H9 (cell line): ENCODE measurements around the gene TAF1. TPM values are rescaled to one million over a fixed set of nuclear protein-coding genes. Genes with fewer than 3 reads are reported as not detected.

Experiments used
- DNase-seq: peaks from one replicate; pipeline ENCODE4 v3.0.0-alpha.2; 2017
- H2AFZ ChIP-seq: one replicate; pipeline ENCODE4 v1.6.1; 2013; ENCODE audit warnings: mild to moderate bottlenecking, low read length, control low read depth, moderate library complexity
- H2AK5ac ChIP-seq: 2 replicates; pipeline ENCODE4 v1.6.1; 2013; ENCODE audit warnings: low read length, control low read depth, mixed read lengths; ENCODE audit not compliant: insufficient read length
- H2BK120ac ChIP-seq: one replicate; pipeline ENCODE4 v1.6.1; 2013; ENCODE audit warnings: low read depth, mild to moderate bottlenecking, low read length, control low read depth, inconsistent platforms; ENCODE audit not compliant: poor library complexity, severe bottlenecking
- H2BK12ac ChIP-seq: 2 replicates; pipeline ENCODE4 v1.6.1; 2013; ENCODE audit warnings: low read length, control low read depth, mixed read lengths, low read depth; ENCODE audit not compliant: insufficient read length
- H2BK15ac ChIP-seq: 2 replicates; pipeline ENCODE4 v1.6.1; 2013; ENCODE audit warnings: low read depth, low read length, control low read depth
- H2BK20ac ChIP-seq: one replicate; pipeline ENCODE4 v1.6.1; 2013; ENCODE audit warnings: low read depth, mild to moderate bottlenecking, low read length, control low read depth, inconsistent platforms; ENCODE audit not compliant: poor library complexity, severe bottlenecking
- H2BK5ac ChIP-seq: 2 replicates; pipeline ENCODE4 v1.6.1; 2013; ENCODE audit warnings: low read length, control low read depth, mixed read lengths; ENCODE audit not compliant: insufficient read length
- H3K14ac ChIP-seq: 2 replicates; pipeline ENCODE4 v1.6.1; 2013; ENCODE audit warnings: low read length, control low read depth; ENCODE audit not compliant: insufficient read depth
- H3K18ac ChIP-seq: 2 replicates; pipeline ENCODE4 v1.6.1; 2013; ENCODE audit warnings: low read depth, mild to moderate bottlenecking, mixed read lengths, low read length, control low read depth; ENCODE audit not compliant: insufficient read length
- H3K23ac ChIP-seq: 2 replicates; pipeline ENCODE4 v1.6.1; 2013; ENCODE audit warnings: low read length, control low read depth, mixed read lengths, low read depth; ENCODE audit not compliant: insufficient read length
- H3K23me2 ChIP-seq: 2 replicates; pipeline ENCODE4 v1.6.1; 2013; ENCODE audit warnings: low read depth, mild to moderate bottlenecking, mixed read lengths, low read length, control low read depth; ENCODE audit not compliant: insufficient read length, poor library complexity, severe bottlenecking
- H3K27ac ChIP-seq: 2 replicates; pipeline ENCODE4 v1.5.1; 2013; ENCODE audit warnings: low read length, control low read depth, mixed read lengths, low read depth; ENCODE audit not compliant: insufficient read length
- H3K27me3 ChIP-seq: 2 replicates; pipeline ENCODE4 v1.6.1; 2013; ENCODE audit warnings: low read length, control low read depth, inconsistent platforms; ENCODE audit not compliant: insufficient read depth
- H3K4ac ChIP-seq: 2 replicates; pipeline ENCODE4 v1.6.1; 2013; ENCODE audit warnings: low read depth, mild to moderate bottlenecking, control low read depth, inconsistent platforms, low read length, moderate library complexity
- H3K4me1 ChIP-seq: 2 replicates; pipeline ENCODE4 v1.6.1; 2013; ENCODE audit warnings: low read length, control low read depth, inconsistent platforms; ENCODE audit not compliant: insufficient read depth
- H3K4me2 ChIP-seq: 2 replicates; pipeline ENCODE4 v1.6.1; 2013; ENCODE audit warnings: low read length, control low read depth, mixed read lengths; ENCODE audit not compliant: insufficient read length, insufficient read depth
- H3K56ac ChIP-seq: 2 replicates; pipeline ENCODE4 v1.6.1; 2013; ENCODE audit warnings: low read depth, mild to moderate bottlenecking, mixed read lengths, low read length, control low read depth; ENCODE audit not compliant: insufficient read length
- H3K79me1 ChIP-seq: 2 replicates; pipeline ENCODE4 v1.6.1; 2013; ENCODE audit warnings: low read depth, mild to moderate bottlenecking, moderate library complexity, low read length, control low read depth, inconsistent platforms; ENCODE audit not compliant: insufficient read depth, poor library complexity, severe bottlenecking
- H3K79me2 ChIP-seq: 2 replicates; pipeline ENCODE4 v1.6.1; 2013; ENCODE audit warnings: low read length, control low read depth, inconsistent platforms; ENCODE audit not compliant: insufficient read depth
- H3K9ac ChIP-seq: 2 replicates; pipeline ENCODE4 v1.6.1; 2013; ENCODE audit warnings: low read length, control low read depth, mixed read lengths; ENCODE audit not compliant: insufficient read length; ENCODE audit errors: extremely low read depth
- H3K9me3 ChIP-seq: one replicate; pipeline ENCODE4 v1.6.1; 2013; ENCODE audit warnings: low read depth, low read length, inconsistent platforms; ENCODE audit not compliant: control insufficient read depth
- H3T11ph ChIP-seq: one replicate; pipeline ENCODE4 v1.6.1; 2013; ENCODE audit warnings: mild to moderate bottlenecking, low read length, control low read depth, inconsistent platforms
- H4K20me1 ChIP-seq: one replicate; pipeline ENCODE4 v1.6.1; 2013; ENCODE audit not compliant: control insufficient read depth, insufficient read length, insufficient read depth
- H4K5ac ChIP-seq: 2 replicates; pipeline ENCODE4 v1.6.1; 2013; ENCODE audit warnings: low read depth, mild to moderate bottlenecking, mixed read lengths, low read length, control low read depth; ENCODE audit not compliant: insufficient read length
- H4K8ac ChIP-seq: replicated peaks from 2 replicates; pipeline ENCODE4 v1.6.1; 2013; ENCODE audit warnings: low read length, control low read depth, mixed read lengths, low read depth; ENCODE audit not compliant: insufficient read length
- H4K91ac ChIP-seq: 2 replicates; pipeline ENCODE4 v1.6.1; 2013; ENCODE audit warnings: low read depth, mild to moderate bottlenecking, moderate library complexity, mixed read lengths, low read length, control low read depth; ENCODE audit not compliant: insufficient read length
- H3K27ac Mint-ChIP-seq, 3 experiments: 2 replicates in 2 of 3; 3 replicates in 1 of 3; pipeline ENCODE4 v1.8.0; 2020 to 2021; ENCODE audit warnings: mixed read lengths in 3 of 3, mild to moderate bottlenecking in 1 of 3, moderate library complexity in 1 of 3
- H3K27me3 Mint-ChIP-seq: 2 replicates; pipeline ENCODE4 v1.8.0; 2021; ENCODE audit warnings: low read depth, mild to moderate bottlenecking, moderate library complexity, mixed read lengths
- H3K36me3 Mint-ChIP-seq, 3 experiments: 2 replicates in 2 of 3; 3 replicates in 1 of 3; pipeline ENCODE4 v1.8.0; 2020 to 2021; ENCODE audit warnings: low read depth in 3 of 3, mixed read lengths in 3 of 3; ENCODE audit not compliant: insufficient read depth in 1 of 3
- H3K4me1 Mint-ChIP-seq, 2 experiments: 2 replicates each; pipeline ENCODE4 v1.8.0; 2020; ENCODE audit warnings: mixed read lengths in 2 of 2
- H3K4me3 Mint-ChIP-seq, 2 experiments: 2 replicates in 1 of 2; 3 replicates in 1 of 2; pipeline ENCODE4 v1.8.0; 2020 to 2021; ENCODE audit warnings: mild to moderate bottlenecking in 2 of 2, mixed read lengths in 2 of 2, moderate library complexity in 1 of 2
- H3K9me3 Mint-ChIP-seq, 2 experiments: 2 replicates in 1 of 2; 3 replicates in 1 of 2; pipeline ENCODE4 v1.8.0; 2020; ENCODE audit warnings: mild to moderate bottlenecking in 2 of 2, mixed read lengths in 2 of 2, moderate library complexity in 1 of 2
- CTCF ChIP-seq: fragments of 200-600 bp; sonication (generic); conservative IDR thresholded peaks from 3 replicates; pipeline ENCODE4 v1.8.0; 2021; ENCODE audit warnings: antibody characterized with exemption, mild to moderate bottlenecking
- WGBS: extraction: QIAGEN DNeasy Blood & Tissue Kit; methylation state at CpG from one replicate; pipeline ENCODE4 v1.1.7; 2013; ENCODE audit warnings: missing lambda C conversion rate, low lambda C conversion rate, mixed read lengths; ENCODE audit not compliant: insufficient read length; ENCODE audit errors: extremely low coverage; 5-methylcytosine and 5-hydroxymethylcytosine counted together
- total RNA-seq: library from RNA; stranded (reverse); gene quantifications from 2 replicates; pipeline ENCODE4 v1.2.1, GENCODE V29; 2021

Gene TAF1
- total RNA-seq, 1 experiment from 2014 or later, result 32.2 TPM

DNA sequence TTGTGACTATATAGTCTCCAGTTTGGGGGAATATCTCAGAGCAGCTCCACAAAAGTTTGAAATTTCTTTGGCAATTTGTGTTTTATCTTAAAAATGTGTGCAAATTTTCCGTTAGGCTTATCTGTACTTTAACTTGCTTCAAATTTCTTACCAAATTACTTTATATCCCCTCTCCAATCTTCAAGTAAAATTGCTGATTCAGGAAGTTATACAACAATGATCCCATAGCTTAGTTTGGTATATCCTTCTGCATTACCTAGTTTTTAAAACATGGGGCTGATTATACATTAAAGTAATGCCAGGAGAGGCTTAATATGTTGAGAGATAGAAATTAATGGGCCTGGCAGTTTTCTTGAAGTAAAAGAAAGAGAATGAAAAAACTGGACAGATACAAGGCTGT, 66.6 kb downstream of the TAF1 start:
- TF ChIP-seq CTCF, result no peak
- Mint-ChIP-seq H3K9me3 (peaks cover 54 to 57% of the 10 kb centered on the region in 2 experiments), H3K4me1 (no peaks in the 10 kb centered on the region), H3K27ac (no peak overlapping the region), H3K27me3 (no peaks in the 10 kb centered on the region; the same call in 1 of the 2 replicates), H3K36me3 (peaks cover 24 to 48% (median 39%) of the 10 kb centered on the region in 3 experiments), H3K4me3 (no peak overlapping the region)
- Histone ChIP-seq H2AFZ (no peak overlapping the region), H3K9ac (no peak overlapping the region), H3K4ac (no peak overlapping the region), H3K14ac (no peak overlapping the region), H3K27ac (no peak overlapping the region), H3K23ac (no peak overlapping the region), H2AK5ac (no peak overlapping the region), H3K4me1 (no peaks in the 10 kb centered on the region), H4K5ac (no peak overlapping the region), H3K56ac (no peak overlapping the region), H3K27me3 (no peaks in the 10 kb centered on the region), H3K4me2 (no peak overlapping the region), H3K23me2 (no peaks in the 10 kb centered on the region), H2BK20ac (no peak overlapping the region), H3K18ac (no peak overlapping the region), H2BK5ac (no peak overlapping the region), H3T11ph (no peak overlapping the region), H4K20me1 (no peaks in the 10 kb centered on the region), H4K91ac (no peak overlapping the region), H2BK12ac (no peak overlapping the region), H2BK15ac (no peak overlapping the region), H3K79me1 (no peaks in the 10 kb centered on the region), H2BK120ac (no peak overlapping the region), H3K79me2 (no peaks in the 10 kb centered on the region), H3K9me3 (no peaks in the 10 kb centered on the region), H4K8ac (no peak overlapping the region)
- whole genome bisulfite sequencing, result no CpG with 5 or more reads among the region's 1 CpG
- DNase-seq, result no peak
